ENCODE results near the gene CORO6.

CORO6 gene

DNA sequence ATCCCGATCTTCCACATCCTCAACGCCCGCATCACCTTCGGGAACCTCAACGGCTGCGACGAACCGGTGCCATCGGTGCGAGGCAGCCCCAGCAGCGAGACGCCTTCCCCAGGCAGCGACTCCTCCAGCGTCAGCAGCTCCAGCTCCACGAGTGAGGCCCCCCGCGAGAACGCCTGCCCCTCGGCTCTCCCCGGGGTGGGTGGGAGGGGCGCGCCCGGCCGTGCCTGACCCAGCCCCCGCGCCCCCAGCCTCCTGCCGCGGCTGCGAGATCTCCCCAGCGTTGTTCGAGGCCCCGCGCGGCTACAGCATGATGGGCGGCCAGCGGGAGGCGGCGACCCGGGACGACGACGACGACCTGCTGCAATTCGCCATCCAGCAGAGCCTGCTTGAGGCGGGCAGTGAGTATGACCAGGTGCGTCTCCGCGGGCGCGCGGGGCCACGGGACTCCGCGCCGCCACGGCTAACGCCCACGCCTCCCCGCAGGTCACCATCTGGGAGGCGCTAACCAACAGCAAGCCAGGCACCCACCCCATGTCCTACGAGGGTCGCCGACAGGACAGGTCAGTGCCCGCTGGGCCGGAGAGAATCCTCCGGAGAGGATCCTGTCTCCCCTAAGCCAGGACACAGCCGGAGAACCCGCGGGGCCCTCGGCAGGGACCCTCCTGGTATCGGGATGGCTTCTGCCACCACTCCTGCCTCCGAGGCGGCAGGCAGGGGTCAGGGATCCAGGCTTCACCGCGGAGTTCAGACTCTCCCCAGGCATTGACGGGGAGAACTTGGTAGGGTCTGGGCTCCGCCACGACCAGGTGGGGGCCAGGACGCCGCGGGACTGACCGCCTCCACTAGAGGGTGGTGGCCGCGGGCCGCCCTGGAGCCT, 10.1 kb downstream of the CORO6 start:
- no peak for DNase-seq

DNA sequence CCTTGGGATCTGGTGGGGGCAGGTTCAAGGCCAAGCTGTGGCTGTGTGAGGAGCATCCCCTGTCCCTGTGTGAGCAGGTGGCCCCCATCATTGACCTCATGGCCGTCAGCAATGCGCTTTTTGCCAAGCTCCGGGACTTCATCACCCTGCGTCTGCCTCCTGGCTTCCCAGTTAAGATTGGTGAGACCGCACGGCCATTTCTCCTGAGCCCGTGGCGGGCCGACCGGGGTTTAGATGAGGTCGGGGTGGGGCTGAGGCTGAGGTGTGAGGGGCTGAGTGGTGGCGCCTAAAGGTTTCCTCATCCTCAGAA, 10.7 kb downstream of the CORO6 start:
- no peak for DNase-seq

DNA sequence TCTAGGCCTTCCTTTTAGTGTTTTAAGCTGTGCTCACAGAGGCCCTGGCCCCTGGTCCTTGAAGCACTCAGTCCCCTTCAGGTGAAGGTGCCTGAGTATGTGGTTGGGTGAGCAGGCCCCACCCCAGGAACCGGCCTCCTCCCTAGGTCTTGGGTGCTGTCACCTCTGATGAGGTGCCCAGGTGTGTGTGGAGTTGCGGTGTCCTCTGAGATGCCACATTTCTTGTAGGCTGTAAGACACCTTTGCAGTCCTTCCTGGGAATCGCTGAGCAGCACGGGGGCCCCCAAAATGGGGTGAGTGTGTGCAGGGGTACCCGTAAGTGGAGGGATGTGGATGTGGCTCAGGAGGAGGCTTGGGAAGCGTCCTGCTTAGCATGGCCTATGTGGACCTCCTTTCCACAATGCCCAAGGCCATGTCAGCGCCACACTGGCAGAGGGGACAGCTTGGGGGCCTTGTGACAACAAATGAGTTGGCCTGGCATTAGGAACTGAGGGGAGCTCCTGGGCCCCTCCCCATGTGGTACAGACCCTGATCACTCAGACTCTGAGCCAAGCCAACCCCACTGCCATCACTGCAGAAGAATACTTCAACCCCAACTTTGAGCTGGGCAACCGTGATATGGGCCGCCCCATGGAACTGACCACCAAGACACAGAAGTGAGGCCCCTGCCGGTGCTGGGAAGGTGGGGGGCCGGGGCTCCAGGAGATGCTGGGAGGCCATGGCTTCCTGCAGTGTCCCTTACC, 11.2 kb downstream of the CORO6 start:
- DNase-seq: no peak

DNA sequence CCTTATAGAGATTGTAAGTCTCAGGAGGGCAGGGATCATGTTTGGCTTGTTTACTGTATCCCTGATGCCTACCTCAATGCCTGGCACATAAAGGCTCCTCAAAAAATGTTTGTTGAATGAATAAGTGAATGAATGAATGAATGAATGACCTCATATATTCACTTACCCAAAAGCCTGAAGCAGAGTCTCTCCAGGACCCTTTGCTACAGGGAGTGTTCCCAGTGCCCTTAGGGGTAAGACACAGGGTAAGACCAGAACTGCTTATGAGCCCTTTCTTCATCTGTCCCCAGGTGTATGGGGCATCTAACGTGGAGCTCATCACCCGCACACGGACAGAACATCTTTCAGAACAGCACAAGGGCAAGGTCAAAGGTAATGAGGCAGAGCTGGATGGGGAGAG, 12.3 kb downstream of the CORO6 start:
- no peak for DNase-seq

DNA sequence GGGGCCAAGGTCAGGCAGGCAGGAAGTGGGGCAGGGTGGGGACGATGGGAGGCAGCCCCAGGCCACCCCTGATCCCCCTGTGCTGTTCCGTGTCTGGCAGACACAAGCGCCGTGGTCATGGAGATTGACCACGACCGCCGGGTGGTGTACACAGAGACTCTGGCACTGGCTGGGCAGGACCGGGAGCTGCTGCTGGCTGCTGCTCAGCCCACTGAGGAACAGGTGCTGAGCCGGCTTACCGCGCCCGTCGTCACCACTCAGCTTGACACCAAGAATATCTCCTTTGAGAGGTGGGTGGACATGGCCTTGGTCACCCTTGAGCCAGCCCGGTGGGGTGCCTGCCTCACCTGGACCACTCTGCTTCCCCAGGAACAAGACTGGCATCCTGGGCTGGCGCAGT, 13.7 kb downstream of the CORO6 start:
- no peak for DNase-seq

DNA sequence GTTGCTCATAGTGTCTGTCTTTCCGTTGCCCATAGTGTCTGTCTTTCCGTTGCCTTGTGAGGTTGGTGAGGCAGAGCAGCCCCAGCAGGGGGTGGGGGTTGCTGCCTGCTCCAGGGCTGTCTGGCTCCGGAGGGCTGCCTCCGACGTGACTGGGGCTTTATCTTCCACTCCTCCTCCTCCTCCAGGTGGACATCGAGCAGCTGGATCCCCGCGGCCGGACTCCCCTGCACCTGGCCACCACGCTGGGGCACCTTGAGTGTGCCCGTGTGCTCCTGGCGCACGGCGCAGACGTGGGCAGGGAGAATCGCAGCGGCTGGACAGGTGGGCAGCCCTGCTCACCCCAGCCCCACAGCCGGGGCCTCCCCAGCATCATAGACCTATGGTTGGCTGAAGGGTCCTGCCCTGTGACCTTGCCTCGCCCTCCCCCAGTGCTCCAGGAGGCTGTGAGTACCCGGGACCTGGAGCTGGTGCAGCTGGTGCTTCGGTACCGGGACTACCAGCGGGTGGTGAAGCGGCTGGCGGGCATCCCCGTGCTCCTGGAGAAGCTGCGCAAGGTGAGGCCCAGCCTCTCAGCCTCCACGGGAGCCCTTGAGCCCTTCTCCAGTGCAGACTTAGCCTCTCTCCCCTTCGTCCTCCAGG, 15.0 kb downstream of the CORO6 start:
- DNase-seq: no peak

DNA sequence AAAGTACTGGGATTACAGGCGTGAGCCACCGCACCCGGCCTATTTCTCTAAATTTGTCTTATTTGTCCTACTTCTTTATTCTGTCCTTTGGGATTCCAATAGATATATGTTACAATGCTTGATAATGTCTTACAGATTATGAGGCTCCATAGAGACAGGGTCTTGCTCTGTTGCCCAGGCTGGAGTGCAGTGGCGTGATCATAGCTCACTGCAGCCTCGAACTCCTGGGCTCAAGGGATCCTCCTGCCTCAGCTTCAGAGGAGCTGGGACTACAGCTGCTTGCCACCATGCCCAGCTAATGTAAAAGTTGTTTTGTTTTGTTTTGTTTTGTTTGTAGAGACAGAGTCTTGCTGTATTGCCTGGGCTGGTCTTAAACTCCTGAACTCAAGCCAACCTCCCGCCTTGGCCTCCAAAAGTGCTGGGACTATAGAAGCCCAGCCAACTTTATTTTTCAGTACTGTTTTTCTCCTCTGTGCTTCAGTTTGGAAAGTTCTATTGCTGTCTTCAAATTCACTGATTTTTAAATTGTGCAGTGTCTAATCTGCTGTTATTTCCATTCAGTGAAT, 19.5 kb downstream of the CORO6 start:
- DNase-seq: no peak

DNA sequence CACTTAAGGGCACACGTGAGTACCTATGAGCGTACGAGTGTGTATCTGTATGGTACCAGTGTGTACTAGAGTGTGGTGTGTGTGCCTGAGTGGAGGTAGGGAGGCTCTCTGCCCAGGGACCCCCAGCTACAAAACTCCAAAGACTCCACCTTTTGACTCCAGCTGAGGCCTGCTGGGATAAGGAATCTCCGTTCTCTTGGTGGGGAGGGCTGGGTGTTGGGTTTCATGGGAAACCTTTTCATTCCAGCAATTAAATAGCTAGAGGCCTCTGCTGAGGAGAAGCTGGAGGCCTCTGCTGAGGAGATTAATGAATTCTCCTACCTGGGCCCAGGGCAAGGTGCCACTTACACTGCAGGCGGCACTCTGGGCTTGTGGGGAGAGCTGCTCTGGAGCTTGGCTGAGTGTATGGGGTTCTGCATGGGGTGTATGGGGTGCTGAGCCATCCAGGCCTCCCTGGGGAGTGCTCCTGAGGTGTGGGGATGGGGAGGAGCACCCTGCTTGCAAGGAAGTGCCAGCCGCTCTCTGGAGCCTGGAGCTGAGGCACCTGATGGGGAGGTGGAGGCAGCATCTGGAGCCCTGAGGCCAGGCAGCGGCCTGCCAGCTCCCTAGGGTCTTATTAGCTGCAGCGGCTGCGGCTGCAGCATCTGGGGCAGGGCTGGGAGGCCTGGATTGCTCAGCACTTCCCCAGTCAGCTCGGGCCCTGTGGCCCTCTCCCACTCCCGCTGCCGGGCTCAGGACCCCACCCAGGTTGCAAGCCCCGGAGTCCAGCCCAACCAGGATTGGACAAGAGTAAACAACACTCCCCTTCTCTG, 25.1 kb downstream of the CORO6 start:
- DNase-seq: no peak

DNA sequence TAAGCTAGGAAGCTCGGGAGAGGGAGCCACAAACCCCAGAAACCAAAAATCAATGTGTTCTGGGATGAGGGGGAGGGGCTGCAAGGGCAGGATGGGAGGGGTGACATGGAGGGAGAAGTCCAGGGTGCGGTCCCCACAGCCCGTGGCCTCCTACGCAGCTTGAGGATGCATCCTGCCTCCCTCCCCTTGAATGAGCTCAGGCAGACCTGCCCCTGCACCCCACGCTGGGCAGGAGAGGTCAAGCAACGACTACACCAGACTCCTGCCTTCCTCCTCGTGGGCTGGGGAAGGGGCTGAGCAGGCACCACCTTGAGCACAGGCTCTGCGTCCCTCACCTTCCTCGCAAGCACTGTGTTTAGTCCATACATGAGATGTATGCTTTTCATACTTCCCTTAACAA, 25.9 kb downstream of the CORO6 start:
- no peak for DNase-seq

DNA sequence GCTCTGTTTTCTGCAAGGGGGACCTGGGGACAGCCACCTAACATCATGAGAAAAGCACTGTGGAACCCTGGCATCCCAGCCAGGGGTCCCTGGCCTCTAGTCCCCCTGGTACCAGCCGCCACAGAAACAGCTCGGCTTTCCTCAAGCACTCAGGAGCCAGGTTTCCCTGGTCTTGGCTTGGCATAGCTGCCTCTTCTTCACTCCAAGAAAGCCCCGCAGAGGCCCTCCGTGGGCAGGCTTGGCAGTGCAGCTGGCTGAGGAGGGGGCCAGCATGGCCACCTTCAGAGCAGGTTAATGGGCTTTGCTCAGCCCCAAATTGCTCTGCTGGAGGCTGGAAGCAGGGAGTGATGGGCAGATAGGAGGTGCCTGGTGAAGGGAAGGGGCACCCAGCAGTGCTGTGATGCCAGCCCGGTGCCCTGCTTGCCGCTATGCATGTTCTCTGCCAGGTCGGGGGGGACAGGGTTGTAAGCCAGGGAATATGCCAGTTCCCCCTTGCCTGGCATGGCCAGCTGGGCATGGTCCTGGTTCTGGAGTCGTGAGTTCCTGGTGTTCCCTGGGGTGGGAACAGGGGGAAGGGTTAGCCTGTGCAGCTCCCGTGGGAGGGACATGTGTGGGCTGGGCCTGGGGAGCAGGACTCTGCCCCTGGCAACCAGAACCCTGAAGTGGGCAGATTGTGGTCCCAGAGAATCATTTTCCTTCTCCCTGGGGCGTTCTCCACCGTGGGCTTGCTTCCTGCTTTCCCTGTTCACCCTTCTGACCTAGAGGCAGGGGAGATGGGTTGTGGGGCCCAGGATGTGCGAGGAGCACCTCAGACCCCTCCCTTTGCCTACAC, 26.6 kb downstream of the CORO6 start:
- DNase-seq: no peak

DNA sequence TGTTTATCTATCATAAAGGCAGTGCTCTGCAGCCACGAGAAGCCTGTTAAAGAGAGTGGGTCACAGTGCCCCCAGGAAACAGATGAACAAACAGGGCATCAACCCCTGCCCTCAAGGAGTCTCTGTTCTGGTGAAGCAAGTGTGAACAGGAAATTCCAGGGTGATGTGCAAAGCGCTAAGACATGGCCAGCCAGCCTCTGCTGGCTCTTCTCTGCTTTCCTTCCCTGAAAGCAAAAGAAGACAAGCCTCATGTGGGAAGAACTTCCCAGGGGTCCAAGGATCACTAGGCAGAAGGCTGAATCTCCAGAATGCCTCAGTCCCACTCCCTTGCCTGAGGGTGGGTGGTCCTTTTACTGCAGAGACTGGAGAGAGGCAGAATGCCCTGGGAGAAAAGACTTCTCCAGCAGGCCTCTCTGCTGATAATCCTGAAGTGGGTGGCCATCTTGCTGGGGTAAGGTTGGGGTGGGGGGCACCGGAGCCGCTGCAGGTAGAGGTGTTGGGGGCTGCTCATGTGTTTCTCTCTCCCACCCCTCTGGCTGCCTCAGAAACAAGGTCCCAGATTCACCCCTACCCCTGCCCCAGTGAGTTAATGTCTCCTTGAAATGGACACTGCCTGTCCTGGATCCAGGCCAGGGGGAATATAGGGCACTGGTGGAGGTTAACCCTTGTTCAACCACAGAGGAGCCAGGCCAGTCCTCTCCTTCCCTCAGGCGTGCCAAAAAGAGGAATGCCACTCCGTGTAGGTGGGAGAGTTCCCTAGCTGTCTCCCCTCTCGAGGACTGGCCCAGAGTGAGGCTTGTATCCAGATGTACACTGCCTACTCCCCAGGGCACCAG, 27.4 kb downstream of the CORO6 start:
- no peak for DNase-seq

DNA sequence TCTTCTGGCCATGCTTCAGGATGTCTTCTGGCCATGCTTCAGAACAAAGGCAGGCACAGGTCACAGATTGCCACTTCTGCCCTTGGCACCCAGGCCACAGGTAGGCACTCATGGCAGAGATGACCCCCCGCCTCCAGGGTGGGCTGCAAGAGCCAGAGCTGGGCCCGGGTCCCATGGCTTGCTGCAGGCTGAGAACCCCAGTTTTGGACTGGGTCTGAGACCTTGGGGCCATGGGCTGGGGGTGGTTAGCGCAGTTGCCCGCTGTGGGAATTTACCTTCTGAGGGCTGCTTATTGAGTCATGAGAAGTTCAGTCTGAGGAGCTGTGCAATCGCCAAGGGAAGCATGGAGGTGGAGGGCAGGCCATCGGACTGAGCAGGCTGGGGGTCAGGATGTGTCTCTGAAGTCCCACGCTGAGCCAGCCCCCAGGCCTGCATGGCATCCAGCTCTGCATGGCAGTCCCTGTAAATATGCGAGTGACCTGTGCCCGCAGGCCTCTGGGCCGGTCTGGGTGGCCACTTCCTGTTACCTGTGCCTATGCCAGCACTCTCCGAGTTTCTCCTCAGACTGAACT, 28.1 kb downstream of the CORO6 start:
- DNase-seq: no peak

DNA sequence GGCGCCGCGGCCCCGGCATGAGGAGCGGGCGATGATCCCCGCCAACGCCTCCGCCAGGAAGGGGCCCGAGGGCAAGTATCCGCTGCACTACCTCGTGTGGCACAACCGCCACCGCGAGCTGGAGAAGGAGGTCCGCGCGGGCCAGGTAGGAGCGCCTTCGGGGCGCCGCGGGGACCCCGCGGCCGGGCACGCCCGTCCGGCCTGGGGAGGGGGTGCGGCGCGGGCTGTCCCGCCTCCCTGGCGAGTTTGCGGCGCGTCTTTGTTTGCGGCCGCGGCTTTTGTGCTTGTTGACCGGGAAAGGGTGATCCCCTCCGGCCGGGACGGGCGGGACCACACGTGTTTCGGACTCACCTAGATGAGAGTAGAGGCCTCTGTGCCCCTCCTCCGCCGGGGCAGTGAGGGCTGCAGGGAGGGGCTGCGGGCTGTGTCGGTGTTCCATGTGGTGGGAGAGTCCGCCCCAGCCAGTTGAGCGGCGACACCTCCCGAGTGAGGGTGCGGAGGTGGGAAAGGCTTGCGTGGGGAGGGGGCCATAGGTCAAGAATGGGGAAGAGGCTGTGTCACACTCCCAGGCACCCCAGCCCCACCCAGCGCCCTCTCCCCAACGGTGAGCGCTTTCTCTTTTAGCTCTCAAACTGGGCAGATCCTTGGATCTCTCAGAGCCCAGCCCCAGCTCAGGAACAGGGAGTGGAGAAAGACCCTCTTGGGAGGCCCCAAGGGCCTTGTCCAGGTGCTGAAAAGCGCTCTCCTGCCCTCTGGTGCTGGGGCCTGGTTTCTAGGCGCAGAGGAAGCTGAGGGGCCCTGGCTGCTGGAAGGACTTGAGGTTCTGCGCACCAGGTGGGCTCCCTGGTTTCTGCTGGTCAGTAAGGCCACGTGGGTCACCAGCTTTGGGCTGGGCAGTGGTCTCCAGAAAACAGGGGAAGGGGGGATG, 28.9 kb downstream of the CORO6 start:
- no peak for DNase-seq

DNA sequence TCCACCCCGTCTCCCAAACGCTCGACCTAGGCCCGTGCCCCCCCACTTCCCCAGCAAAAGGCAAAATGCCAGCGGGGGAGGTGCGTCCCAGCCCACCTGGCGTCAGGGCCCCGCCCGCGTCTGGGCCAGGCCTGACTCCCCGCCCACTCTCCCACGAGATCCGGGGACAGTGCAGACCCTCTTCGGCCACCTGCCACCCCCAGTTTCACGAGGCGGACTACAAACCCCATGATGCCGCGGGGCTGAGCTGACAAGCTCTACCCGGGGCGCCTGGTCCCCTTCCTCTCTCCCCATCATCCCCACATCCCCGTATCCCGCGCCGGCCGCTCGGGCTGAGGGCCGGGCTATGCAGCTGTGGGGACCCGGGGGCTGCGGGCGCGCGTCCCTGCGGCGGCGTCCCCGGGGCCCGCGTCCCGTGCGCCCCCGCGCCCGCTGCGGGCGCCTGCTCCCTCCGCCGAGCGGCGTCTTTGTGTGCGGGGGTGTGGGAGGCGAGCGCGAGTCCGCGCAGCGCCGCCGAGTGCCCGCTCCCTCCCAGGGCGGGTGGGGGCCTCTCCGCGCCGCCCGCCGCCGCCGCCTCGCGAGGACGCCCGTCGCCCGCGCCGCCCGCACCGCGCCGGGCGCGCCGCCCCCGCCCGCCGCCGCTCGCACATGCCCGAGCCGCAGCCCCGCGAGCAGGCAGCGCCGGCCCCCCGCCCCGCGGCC, 29.7 kb downstream of the CORO6 start, which contains the start of gene ANKRD13B:
ANKRD13B (plus strand) TSS at position 283 of the 702 bp plus-strand sequence. CDS start 490 bp downstream, outside the sequence.
- DNase-seq: no peak

DNA sequence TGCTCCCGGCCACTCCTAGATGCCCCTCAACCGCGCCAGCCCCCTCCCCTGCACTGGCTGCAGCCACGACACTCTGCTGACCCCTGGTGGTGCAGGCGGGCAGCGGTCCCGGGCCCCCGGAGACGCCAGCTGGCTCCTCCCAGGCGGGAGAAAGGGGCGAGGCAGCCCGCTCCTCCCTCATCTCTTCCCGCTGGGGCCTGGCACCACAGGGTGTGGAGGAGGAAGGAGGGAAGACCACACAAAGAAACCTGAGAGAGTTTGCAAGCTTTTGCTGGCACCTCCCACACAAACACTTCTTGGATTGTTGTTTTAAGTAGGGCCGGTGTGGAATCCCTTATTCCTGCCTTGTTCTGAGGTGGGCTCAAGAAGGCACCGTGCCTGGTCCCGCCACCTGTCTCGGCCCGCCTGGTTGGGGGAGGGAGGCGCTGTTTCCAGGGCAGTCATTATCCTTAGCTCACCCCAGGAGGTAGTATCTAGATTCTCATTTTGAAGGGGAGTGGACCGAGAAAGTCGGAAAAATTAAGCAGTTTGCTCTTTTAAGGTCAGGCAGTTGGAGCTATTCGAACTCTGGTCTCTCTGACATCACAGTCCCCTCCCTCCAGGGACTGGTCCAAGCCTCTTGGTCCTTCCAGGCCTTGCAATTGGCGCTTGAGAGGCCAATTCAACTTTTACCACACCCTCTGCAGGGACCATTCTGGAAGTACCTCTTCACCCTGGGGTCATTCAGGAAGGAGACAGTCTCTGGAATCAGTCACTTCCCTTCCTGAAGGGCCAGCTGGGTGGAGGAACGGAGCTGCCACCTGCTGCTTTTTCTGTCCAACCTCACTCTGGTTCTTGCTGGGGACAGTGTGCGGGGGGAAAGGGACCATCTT, 30.7 kb downstream of the CORO6 start:
- DNase-seq: peak; percentile 71

DNA sequence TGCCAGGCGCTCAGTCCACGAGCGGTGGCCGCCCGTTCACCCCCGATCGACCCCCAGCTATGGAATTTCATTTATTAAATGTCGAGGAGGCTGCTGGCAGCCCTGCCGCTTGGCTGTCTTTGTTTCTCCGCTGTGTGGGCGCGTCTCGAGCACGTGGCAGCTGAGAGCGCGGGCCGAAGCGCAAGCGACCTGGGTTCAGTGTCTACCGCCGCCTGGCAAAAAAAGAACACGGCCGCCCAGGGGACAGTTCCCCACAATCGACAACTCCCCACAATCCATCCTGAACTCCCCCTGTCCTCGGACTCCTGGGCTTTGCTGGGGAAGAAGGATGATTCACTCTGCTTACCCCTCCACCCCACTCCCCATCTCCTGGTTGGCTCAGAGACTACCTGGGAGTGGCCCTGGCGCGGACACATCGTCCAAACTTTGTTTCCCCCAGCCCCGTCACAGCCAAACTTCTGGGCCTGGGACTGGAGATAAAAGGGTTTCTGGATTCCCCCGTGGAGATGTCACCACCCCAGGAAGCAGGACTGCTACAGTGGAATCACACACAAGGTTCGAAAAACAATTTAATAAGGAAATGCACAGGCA, 31.5 kb downstream of the CORO6 start:
- no peak for DNase-seq
